Central memory CD4-positive, alpha-beta T cell (primary cell): ENCODE results near the gene HPN.
"Not testable (repeated sequence)": the region's sequence is repeated elsewhere in the genome, so short reads cannot be mapped to it uniquely, and the experiment has no call there.

Experiments
- DNase-seq: peaks from one replicate; pipeline ENCODE4 v3.0.0; 2022

HPN gene

GRCh38 chr19:35028600-35028885 lies 13.0 kb upstream of the HPN start:
- not testable (repeated sequence) for DNase-seq

GRCh38 chr19:35029275-35029736 lies 12.2 kb upstream of the HPN start:
- DNase-seq = not testable (repeated sequence)

GRCh38 chr19:35029737-35030256 lies 11.7 kb upstream of the HPN start:
- DNase-seq = no peak

- peak; percentile 39 for DNase-seq
Observed at GRCh38 chr19:35030257-35031071, 11.1 kb upstream of the HPN start, which contains the start of gene SCN1B. SCN1B (plus strand) TSS chr19:35030470; CDS start chr19:35030821, 351 bp downstream.

- DNase-seq = no peak
Observed at GRCh38 chr19:35031072-35031881, 10.2 kb upstream of the HPN start.

DNA sequence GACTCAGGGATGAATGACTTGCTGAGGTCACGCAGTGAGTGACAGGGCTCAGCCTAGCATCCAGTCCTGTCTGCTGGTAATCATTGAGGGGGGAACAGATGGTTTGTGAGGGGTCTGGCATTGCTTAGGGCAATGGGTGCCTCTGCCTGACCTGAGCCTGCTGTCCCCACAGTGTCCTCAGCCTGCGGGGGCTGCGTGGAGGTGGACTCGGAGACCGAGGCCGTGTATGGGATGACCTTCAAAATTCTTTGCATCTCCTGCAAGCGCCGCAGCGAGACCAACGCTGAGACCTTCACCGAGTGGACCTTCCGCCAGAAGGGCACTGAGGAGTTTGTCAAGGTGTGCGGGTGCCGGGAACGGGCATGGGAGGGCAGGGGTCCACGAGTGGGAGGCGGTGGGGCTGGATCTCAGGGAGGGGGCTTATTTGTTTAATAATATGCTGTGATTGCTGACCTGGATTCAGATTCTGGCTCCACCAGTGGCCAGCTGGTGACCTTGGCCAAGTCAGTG lies 9.1 kb upstream of the HPN start:
- no peak for DNase-seq

DNA sequence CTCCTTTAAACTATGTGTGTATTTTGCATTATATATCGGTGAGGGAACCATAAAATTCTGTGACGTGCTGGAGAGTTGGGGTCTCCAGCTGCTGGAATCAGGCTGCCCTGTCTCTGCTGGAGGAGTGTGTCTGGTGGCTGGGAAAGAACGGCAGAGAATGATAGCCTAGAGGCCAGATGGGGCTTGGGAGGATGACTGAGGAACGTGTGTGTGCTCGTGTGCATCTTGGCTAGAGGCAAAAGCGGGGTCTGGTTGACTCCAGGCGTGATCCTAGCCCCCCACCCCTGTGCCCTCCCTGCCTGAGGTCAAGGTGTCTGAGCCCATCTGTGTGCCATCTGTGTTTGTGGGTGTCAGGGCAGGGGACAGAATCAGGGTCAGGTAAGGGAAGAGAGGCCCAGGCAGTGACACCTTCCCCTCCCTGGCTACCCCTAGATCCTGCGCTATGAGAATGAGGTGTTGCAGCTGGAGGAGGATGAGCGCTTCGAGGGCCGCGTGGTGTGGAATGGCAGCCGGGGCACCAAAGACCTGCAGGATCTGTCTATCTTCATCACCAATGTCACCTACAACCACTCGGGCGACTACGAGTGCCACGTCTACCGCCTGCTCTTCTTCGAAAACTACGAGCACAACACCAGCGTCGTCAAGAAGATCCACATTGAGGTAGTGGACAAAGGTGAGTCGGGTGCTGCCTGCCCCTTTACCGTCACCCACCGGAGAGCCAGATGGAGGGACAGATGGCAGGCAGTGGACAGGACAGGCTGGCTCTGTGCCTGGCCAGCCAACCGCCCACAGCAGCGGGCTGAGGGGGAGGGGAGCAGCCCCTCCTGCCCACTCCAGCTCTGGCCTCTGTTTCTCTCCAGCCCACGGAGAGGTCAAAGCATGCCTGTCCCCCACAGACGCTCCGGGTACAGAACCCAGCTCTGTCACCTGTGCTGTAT lies 8.2 kb upstream of the HPN start:
- DNase-seq = no peak

DNA sequence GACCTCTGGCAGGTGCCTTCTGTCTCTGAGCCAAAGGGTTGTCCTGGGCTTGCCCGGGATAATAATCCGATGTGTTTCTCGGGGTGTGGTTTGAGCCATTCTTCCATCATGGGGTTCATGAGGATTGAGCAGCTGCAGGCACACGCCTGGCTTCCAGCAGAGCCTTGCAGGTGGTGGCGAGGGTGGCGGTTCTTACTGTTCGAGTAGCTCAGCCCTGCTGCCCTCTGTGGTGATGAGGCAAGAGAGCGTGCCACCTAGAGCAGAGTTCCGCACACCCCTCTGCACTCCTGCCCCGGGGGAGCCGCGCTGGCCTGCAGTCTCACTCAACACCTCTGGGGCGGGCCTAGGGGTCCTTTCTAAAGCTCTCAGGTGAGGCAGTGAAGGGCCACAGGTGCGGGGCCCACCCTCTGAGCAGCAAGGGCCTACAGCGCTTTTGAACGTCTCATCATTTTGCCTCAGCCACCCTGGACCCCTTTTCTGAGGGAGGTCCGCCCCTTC lies 7.5 kb upstream of the HPN start:
- no peak for DNase-seq

DNA sequence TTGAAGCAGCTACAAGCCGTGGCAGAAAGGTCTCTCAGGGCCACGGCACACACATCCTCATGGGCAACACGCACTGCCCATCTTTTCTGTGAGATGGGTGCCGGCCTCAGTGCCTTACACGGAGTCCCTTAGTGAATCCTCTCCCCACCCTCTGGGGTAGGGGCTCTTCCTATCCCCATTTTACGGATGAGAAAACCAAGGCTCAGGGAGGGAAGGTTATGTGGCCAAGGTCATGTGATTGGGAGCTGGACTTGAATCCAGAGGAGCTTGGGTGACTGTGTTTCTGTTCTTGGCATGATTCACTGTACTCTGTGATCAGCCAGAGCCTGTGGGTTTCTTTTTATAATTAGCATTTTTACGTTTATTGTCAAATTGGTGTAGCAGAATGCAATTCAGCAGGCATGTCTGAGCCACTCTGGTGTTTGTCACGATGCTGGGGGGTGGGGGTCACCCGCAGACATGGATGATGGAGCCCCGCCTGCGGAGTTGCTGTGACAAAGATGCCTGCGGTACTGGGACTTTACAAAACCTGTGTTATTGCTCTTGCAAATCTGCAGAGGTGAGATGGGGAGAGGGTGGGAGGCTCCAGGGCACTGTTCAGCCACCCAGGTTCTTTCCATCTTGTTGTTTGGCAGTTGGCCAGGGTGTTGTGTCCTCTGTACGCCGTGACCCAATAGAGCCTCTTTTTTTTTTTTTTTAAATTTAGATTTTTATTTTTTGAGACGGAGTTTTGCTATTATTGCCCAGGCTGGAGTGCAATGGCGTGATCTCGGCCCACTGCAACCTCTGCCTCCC lies 6.7 kb upstream of the HPN start:
- DNase-seq = no peak

- DNase-seq = no peak
Observed at GRCh38 chr19:35037716-35038622, 3.6 kb upstream of the HPN start.

- no peak for DNase-seq
Observed at GRCh38 chr19:35038623-35039512, 2.7 kb upstream of the HPN start.

- DNase-seq = no peak
Observed at GRCh38 chr19:35039881-35040825, 1.4 kb upstream of the HPN start.

GRCh38 chr19:35040826-35041547 lies 534 bp upstream of the HPN start:
- peak; percentile 10 for DNase-seq

DNA sequence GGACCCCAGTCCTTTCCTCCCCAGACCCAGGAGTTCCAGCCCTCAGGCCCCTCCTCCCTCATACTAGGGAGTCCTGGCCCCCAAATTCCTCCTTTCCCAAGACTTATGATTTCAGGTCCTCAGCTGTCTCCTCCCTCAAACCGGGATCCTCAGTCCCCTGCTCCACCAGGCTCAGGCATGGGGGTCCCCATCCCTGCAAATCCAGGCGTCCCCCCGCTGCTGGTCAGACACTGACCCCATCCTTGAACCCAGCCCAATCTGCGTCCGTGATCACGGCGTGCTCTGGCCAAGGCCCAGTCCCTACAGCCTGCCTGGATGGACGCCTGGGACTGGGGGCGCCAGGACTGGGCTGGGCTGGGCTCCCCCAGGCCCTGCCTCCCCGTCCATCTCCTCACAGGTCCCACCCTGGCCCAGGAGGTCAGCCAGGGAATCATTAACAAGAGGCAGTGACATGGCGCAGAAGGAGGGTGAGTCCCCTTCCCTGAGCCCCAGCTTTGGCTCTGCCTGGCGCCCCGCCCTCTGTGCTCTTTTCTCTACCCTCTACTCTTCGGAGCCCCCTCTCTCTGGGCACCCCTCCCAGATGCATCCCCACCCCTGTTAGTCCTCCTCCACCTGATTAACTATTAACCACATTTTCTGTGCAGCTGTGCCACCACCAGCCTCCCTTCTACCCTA lies 672 bp downstream of the HPN start:
- DNase-seq = no peak

DNA sequence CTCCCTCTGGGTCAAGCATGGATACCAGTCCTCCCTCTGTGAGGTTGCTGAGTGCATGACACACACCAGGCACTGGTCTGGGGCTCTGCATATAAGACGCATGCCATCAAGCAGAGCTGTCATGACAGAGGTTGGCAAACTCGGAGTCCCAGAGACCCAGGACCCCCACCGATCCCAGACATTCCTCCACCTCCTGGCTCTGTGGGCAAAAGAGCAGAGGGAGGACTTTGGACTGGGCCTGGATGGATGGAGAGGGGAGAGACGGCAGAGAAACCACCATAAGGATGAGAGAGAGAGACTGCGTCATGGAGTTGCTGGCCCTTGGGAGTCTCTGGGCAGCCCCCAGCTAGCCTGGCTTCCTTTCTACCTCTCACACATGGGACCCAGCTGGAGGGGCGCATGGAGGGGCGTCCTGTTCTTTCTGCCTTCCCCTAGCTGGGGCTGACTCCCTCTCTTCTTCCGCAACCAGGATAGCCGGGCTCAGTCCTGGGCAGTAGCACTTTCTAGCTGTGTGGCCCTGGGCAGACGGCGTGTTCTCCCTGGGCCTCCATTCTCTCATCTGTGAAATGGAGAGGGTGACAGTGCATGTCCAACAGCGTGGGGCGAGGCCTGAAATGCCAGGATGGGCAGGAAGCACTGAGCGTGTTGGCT lies 1.6 kb downstream of the HPN start:
- DNase-seq = no peak

DNA sequence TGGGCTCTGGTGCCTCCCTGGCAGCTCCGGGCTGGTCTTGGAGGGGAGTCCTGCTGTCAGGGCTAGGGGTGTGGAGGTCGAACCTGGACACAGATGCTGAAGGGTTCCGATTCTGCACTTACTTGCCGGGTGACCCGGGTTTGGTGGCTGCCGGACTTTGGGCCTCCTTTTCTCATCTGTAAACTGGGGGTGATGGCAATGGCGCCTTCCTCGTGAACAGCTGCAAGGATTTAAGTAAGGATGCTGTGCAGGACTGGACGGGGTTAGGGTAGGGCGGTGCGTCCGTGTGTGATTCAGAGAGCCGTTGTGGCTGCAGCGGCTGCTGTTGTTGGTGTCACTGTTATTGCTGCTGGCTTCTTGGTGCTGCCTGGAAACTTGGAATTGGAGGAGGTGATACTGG lies 2.4 kb downstream of the HPN start:
- DNase-seq = no peak
